ENCODE measurements around the gene SGCB.

DNA sequence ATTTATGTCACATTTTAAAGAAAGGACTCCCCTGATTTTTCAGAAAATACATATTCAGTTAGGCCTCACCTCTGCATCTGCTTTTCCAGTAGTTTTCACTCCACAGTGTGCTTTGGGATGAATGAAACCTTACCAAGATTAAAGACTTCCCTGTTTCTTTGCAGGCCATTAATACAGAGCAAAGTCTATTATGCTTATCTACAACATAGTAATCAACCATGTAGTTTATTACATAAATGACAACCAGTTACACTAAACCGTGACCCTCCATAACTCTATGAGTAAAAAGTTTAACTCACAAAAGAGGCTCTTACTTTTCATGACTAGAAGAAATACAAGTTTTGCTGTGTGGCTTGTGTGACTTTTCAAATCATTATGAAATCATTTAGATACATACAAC is 20.3 kb downstream of the SGCB start:
- TF ChIP-seq, protein P1, sequence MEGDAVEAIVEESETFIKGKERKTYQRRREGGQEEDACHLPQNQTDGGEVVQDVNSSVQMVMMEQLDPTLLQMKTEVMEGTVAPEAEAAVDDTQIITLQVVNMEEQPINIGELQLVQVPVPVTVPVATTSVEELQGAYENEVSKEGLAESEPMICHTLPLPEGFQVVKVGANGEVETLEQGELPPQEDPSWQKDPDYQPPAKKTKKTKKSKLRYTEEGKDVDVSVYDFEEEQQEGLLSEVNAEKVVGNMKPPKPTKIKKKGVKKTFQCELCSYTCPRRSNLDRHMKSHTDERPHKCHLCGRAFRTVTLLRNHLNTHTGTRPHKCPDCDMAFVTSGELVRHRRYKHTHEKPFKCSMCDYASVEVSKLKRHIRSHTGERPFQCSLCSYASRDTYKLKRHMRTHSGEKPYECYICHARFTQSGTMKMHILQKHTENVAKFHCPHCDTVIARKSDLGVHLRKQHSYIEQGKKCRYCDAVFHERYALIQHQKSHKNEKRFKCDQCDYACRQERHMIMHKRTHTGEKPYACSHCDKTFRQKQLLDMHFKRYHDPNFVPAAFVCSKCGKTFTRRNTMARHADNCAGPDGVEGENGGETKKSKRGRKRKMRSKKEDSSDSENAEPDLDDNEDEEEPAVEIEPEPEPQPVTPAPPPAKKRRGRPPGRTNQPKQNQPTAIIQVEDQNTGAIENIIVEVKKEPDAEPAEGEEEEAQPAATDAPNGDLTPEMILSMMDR (conservative IDR thresholded peaks at IDR 0.05 in 1 of 2, IDR thresholded peaks at IDR 0.05 in 1 of 2; ENCODE audit: low read depth in 1 of 2, low read length in 2 of 2) = no peak
- no peak for TF ChIP-seq EZH2 (IDR thresholded peaks at IDR 0.05; ENCODE audit: low read length, missing control alignments)

Data from fibroblast of lung (primary cell).